ENCODE data around the gene NGEF.
"Not testable (repeated sequence)": the region's sequence is repeated elsewhere in the genome, so short reads cannot be mapped to it uniquely, and the experiment has no call there.

The NGEF gene

DNA sequence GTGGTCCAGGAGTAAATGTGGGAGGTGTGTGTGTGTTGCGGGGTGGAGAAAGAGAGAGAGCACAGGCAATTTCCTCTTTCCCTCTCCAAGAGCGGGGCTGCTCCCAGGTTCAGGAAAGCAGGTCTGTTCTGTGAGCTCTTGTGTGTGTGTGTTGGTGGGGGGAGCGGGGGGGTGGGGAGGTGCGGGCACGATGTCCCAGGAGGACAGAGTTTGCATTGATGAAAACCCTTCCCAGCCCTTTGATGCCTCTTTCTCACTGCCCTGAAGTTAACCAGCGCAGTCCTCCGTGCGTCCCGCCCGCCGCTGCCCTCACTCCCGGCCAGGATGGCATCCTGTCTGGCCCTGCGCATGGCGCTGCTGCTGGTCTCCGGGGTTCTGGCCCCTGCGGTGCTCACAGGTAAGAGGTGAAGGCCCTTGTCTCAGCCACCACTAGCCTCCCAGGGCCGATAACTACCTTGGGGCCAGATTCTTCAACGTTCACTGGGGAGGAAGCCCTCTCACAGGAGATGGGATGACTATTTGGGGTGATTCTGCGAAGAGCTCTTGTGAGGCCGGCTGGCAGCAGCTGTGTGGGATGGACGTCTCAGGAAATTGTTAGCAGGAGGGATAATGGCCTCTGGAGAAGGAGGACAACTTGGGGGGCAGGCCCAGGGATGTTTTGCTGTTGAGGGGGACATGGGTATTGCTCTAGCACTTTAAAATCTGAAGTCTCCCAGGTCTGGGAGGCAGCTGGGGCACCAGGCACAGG lies 142.9 kb downstream of the NGEF start, which contains the start of gene SNORC:
Gene SNORC, plus strand, starts transcription at position 247 of the 748 bp plus-strand sequence. Its CDS starts 78 bp downstream, at position 325.
- H3K36me3 ChIP-seq (ENCODE audit: insufficient read depth, low read length) = 0 out of 2 replicates have a peak, but pooled peaks cover 4% of the 10 kb centered on the region

DNA sequence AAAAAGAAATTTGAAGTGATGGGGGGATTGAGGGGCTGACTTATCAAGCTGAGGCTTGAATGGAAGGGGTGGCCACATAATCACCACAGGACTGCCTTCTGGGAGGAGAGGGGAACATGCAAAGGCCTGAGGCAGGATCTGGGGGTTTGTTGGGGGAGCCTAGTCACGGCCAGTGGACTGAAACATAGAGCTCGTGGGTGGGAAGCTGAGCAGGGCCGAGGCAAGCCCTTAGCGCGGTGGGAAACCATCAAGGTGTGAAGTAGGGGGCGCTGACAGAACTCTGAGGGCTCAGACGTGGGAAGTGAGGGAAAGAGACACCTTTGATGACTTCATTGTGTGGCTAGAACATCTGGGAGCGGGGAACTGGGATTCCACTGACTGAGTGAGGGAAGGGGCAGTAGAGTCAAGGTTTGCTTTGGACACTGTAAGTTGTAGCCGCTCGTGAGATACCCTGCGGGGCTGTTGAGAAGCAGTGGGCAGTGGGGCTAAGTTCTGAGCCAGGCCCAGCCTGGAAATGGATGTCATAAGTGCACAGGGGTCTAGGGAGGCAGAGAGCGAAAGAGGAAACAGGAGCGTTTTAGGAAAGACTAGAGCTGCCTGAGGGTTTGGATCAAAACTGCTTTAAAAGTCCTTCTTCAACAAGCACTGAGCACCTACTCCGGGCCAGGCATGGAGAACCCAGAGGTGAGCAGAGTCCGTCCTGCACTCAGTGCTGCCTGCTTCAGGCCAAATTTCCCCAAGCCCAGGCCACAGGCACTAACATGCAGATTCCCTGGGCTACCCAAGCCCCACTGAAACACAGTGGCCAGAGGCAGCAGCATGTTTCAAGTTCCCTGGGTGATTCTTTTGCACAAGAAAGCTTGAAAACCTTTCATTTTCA lies 143.7 kb downstream of the NGEF start:
- 0 out of 2 replicates have a peak, but pooled peaks cover 4% of the 10 kb centered on the region for H3K36me3 ChIP-seq (ENCODE audit: insufficient read depth, low read length)
- no peak overlapping the region for H3K9ac ChIP-seq (ENCODE audit: low read depth, low read length)
- no peaks in the 10 kb centered on the region for H3K4me1 ChIP-seq (ENCODE audit: insufficient read depth, low read length)
- H3K9me3 ChIP-seq (ENCODE audit: control insufficient read depth, insufficient read depth, low read length) = no peaks in the 10 kb centered on the region

More for the DNA sequence above, 142.9 kb downstream of the NGEF start, which contains the start of gene SNORC:
- Histone ChIP-seq H3K9ac (ENCODE audit: low read depth, low read length) (no peak within 1 kb of the TSS), H3K9me3 (ENCODE audit: control insufficient read depth, insufficient read depth, low read length) (no peaks in the 10 kb centered on the region), H3K4me1 (ENCODE audit: insufficient read depth, low read length) (no peaks in the 10 kb centered on the region)

DNA sequence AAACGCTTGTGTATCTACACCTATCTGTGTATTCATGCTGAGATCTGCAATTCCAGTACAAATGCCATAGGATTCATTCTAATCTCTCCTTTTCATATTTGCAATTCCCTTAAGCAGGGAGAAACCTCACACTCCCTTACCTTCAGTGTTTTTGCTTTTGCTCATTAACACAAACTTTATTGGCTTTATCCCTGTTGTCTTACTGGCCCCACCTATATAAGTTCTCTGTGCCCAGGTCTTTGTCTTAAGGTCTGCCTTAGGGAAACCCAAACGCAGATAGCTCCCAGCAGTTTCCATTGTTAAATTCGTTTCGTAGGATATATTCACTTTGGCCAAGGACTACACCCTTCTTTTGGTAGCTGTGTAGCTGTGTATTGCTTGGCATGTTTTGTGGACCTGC lies 147.0 kb downstream of the NGEF start:
- H3K9ac ChIP-seq (ENCODE audit: low read depth, low read length) = no peak overlapping the region
- no peaks in the 10 kb centered on the region for H3K9me3 ChIP-seq (ENCODE audit: control insufficient read depth, insufficient read depth, low read length)
- 0 out of 2 replicates have a peak, but pooled peaks cover 6% of the 10 kb centered on the region for H3K36me3 ChIP-seq (ENCODE audit: insufficient read depth, low read length)
- no peaks in the 10 kb centered on the region for H3K4me1 ChIP-seq (ENCODE audit: insufficient read depth, low read length)

DNA sequence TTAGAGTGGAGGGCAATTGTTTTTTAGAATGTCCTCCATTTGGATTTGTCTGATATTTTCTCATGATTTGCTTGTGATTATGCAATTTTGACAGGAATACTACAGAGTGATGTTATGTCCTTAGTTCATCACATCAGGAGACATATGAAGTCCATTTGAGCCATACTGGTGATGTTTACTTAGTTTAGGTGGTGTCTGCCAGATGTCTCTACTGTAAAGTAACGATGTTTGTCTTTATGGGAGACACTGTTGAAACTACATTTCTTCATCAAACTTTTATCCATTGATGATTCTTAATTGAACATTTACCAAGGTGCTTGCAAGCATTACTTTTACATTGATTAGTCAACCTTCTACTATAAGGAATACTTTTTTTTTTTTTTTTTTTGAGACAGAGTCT lies 147.9 kb downstream of the NGEF start:
- no peaks in the 10 kb centered on the region for H3K4me1 ChIP-seq (ENCODE audit: insufficient read depth, low read length)
- no peaks in the 10 kb centered on the region for H3K9me3 ChIP-seq (ENCODE audit: control insufficient read depth, insufficient read depth, low read length)
- H3K9ac ChIP-seq (ENCODE audit: low read depth, low read length) = no peak overlapping the region
- 0 out of 2 replicates have a peak, but pooled peaks cover 9% of the 10 kb centered on the region for H3K36me3 ChIP-seq (ENCODE audit: insufficient read depth, low read length)

DNA sequence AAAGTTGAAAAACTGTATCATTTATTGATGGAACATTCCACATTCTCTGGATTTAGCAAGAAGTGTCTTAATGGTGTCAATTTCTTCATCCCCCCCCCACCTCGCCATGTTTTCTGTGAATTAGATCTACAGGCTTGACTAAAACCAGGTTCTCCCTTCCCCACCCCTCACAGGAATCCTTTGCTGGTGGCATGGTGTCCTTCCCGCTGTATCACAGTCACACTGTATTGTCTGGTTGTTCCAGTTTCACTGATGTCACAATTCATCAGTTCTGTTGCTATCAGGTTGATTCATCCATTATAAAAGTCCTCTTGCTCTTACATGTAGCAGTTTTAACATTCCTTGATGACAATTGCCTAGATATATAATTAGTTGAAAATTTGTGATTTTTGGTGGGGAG lies 149.1 kb downstream of the NGEF start:
- H3K9ac ChIP-seq (ENCODE audit: low read depth, low read length) = no peak overlapping the region
- no peaks in the 10 kb centered on the region for H3K4me1 ChIP-seq (ENCODE audit: insufficient read depth, low read length)
- H3K9me3 ChIP-seq (ENCODE audit: control insufficient read depth, insufficient read depth, low read length) = no peaks in the 10 kb centered on the region
- H3K36me3 ChIP-seq (ENCODE audit: insufficient read depth, low read length) = 0 out of 2 replicates have a peak, but pooled peaks cover 9% of the 10 kb centered on the region

DNA sequence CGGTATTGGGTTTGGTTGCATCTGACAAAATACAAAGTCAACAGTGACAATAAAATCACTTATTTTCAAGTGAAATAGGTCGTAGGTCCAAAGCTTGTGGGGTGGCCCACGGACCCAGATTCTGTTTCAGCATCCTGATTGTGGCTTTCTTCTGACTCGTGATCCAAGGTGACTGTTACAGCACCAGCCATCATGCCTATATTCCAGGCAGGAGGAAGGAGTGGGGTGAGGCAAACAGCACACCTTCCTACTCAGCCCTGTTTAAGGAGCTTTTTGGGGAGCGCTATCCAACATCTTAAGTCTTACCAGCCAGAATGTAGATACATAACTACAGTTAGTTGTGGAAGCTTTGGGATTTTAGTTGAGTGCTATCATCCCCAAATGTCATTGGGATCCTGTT lies 151.7 kb downstream of the NGEF start:
- H3K9me3 ChIP-seq (ENCODE audit: control insufficient read depth, insufficient read depth, low read length) = no peaks in the 10 kb centered on the region
- H3K36me3 ChIP-seq (ENCODE audit: insufficient read depth, low read length) = peaks cover 15% of the 10 kb centered on the region
- H3K4me1 ChIP-seq (ENCODE audit: insufficient read depth, low read length) = no peaks in the 10 kb centered on the region
- no peak overlapping the region for H3K9ac ChIP-seq (ENCODE audit: low read depth, low read length)

DNA sequence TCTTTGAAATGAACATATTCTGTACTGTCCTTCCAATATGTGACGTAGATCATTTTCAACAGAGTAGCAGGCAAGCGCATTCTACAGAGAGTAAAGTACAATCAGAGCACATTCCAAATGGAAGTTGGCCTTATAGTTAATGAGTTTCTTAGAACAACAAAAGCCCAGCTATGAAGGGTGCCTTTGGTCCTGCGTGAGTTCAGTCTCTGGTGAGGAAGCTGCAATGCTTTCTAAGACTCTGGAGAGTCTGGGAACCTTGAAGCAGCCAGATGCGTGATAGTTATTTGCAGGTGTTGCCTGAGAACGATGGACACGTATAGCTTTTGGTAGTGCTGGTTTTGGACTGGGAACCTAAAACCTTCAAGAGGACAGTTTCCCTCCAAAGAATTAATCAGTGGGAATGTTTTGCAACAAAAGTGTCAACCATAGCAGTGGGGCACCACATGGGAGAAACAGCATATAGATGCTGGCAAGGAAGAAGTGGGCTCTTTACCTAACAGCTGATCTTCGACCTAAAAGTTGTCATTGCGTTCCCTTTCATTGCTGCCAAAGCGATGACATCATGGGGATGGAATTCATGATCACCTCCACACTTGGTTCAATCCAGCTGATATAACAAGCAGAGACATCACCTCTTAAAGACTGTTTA lies 152.3 kb downstream of the NGEF start:
- no peaks in the 10 kb centered on the region for H3K9me3 ChIP-seq (ENCODE audit: control insufficient read depth, insufficient read depth, low read length)
- no peaks in the 10 kb centered on the region for H3K4me1 ChIP-seq (ENCODE audit: insufficient read depth, low read length)
- H3K36me3 ChIP-seq (ENCODE audit: insufficient read depth, low read length) = peaks cover 13% of the 10 kb centered on the region
- H3K9ac ChIP-seq (ENCODE audit: low read depth, low read length) = no peak overlapping the region

DNA sequence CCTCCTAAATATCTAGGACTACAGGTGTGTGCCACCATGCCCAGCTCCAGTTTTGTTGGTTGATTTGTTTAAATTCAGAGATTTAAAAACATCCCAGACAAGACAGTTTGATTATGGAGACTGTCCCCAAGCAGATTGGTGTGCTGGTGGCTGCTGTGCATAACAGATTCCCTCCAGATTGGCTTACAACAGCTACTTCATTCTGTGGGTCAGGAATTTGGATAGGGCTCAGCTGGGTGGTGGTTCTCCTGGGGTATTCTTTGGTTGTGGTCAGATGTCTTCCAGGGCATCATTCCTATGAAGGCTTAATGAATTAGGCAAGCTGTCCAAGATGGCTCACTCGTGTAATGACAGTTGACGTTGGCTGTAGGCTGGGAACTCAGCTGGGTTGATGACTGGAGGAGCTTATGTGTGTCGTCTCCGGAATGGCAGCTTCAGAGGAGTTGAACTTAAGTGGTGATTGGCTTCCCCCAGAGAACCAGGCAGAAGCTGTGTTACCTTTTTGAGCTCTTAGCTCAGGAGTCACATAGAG lies 153.6 kb downstream of the NGEF start:
- Histone ChIP-seq H3K4me1 (ENCODE audit: insufficient read depth, low read length) (no peaks in the 10 kb centered on the region), H3K36me3 (ENCODE audit: insufficient read depth, low read length) (peaks cover 17% of the 10 kb centered on the region), H3K9me3 (ENCODE audit: control insufficient read depth, insufficient read depth, low read length) (no peaks in the 10 kb centered on the region), H3K9ac (ENCODE audit: low read depth, low read length) (no peak overlapping the region)

DNA sequence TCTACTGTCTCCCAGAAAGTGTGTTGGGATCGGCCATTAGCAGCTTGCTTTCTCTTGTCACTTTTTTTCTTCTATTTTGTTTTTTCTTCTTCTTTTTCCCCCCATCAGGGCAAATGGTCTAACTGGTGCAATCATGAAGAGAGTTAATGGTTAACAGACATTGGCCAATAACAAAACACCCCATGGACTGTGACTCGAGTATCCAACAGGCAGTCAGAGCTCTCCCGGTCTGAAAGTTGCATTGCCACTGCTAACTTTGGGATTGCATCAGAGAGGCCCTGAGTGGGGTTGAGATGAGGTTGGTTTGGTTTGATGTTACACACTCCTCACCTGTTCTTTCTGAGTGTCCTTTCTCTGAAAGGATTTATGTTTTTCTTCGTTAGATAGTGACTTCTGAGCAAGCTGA lies 155.9 kb downstream of the NGEF start:
- Histone ChIP-seq H3K36me3 (ENCODE audit: insufficient read depth, low read length) (peaks cover 22% of the 10 kb centered on the region), H3K9me3 (ENCODE audit: control insufficient read depth, insufficient read depth, low read length) (no peaks in the 10 kb centered on the region), H3K9ac (ENCODE audit: low read depth, low read length) (no peak overlapping the region), H3K4me1 (ENCODE audit: insufficient read depth, low read length) (no peaks in the 10 kb centered on the region)

DNA sequence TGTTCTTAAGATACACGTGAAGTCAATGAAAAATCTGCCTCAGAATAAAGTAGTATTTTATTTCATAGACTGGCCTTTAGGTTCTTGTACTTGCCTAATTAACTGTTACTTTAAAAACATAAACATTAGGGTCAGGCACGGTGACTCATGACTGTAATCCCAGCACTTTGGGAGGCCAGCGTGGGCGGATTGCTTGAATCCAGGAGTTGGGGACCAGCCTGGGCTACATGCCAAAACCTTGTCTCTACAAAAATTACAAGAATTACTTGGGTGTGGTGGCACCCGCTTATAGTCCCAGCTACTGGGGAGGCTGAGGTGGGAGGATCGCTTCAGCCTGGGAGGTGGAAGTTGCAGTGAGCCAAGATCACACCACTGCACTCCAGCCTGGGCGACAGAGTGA lies 159.0 kb downstream of the NGEF start:
- H3K36me3 ChIP-seq (ENCODE audit: insufficient read depth, low read length) = peaks cover 27% of the 10 kb centered on the region
- H3K9me3 ChIP-seq (ENCODE audit: control insufficient read depth, insufficient read depth, low read length) = no peaks in the 10 kb centered on the region
- no peaks in the 10 kb centered on the region for H3K4me1 ChIP-seq (ENCODE audit: insufficient read depth, low read length)
- H3K9ac ChIP-seq (ENCODE audit: low read depth, low read length) = no peak overlapping the region

DNA sequence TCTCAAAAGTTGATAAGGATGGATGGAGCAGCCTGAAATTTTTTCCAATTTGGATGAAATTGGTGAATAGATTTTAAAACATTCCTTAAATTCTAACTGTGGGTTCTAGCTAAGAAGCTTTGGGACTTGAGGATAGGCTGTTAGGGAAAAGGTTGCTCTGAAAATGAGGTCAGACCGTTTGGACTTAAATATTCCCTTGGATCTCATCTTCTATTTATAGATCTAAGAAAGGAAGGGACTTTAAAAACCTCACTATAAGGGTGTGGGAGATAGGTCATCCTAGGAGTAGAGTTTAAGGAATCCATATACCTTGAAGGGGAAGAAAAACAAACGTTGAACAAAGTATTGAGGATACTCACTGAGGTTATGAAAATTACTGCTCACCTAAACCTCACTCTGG lies 160.4 kb downstream of the NGEF start:
- H3K9ac ChIP-seq (ENCODE audit: low read depth, low read length) = no peak overlapping the region
- H3K4me1 ChIP-seq (ENCODE audit: insufficient read depth, low read length) = no peaks in the 10 kb centered on the region
- H3K36me3 ChIP-seq (ENCODE audit: insufficient read depth, low read length) = peaks cover 32% of the 10 kb centered on the region
- no peaks in the 10 kb centered on the region for H3K9me3 ChIP-seq (ENCODE audit: control insufficient read depth, insufficient read depth, low read length)

DNA sequence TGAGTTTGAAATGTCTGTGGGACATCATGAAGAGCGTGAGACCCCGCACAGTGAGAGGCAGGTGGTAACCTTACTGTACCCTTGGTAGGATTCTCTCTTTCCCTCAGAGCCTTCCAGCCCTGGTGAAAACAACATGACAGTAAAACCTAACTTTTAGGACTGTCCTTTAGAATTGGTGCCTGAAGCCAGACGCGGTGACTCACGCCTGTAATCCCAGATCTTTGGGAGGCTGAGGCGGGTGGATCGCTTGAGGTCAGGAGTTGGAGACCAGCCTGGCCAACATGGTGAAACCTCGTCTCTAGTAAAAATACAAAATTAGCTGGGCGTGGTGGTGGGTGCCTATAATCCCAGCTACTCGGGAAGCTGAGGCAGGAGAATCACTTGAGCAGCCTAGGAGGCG lies 161.0 kb downstream of the NGEF start:
- not testable (repeated sequence) for H3K4me1 ChIP-seq (ENCODE audit: insufficient read depth, low read length); H3K9ac ChIP-seq (ENCODE audit: low read depth, low read length); H3K9me3 ChIP-seq (ENCODE audit: control insufficient read depth, insufficient read depth, low read length)
- peaks cover 27% of the 10 kb centered on the region for H3K36me3 ChIP-seq (ENCODE audit: insufficient read depth, low read length)

DNA sequence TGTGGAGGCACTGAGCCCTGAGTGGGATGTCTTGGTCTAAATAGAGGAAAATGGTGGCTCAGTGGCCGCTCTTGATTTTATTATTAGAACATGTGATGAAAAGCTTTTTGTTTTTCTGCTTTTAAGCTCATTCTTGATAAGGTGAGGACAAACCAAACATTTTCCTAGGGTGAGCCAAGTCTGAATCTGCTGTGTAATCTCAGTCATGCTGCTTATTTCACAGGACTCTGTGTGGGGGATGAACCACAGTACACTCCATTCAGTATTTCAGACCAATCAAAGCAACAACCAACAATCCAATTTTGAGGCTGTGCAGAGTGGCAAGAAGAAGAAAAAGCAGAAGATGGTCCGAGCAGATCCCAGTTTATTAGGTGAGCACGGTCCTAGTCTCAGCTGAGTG lies 163.0 kb downstream of the NGEF start:
- H3K9ac ChIP-seq (ENCODE audit: low read depth, low read length) = no peak overlapping the region
- peaks cover 31% of the 10 kb centered on the region for H3K36me3 ChIP-seq (ENCODE audit: insufficient read depth, low read length)
- H3K9me3 ChIP-seq (ENCODE audit: control insufficient read depth, insufficient read depth, low read length) = no peaks in the 10 kb centered on the region
- no peaks in the 10 kb centered on the region for H3K4me1 ChIP-seq (ENCODE audit: insufficient read depth, low read length)

DNA sequence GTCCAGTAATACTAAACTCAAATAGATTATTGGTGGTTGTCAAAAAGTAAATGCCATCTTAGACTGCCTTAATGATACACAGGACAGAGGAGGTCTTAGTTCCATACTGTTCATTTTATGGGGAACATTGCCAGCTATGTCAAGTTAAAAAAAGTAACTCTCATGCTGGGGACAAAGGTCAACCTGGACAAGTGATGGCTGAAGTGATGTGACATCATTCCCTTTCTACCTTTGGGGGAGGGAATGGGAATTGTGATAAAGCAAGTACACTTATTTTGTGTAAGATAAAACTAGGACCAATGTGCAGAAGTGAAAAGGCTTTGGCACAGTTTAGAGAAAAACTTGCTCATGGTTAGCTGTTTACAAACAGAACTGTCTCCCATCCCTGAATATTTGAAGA lies 167.0 kb downstream of the NGEF start:
- Histone ChIP-seq H3K9me3 (ENCODE audit: control insufficient read depth, insufficient read depth, low read length) (no peaks in the 10 kb centered on the region), H3K36me3 (ENCODE audit: insufficient read depth, low read length) (peaks cover 33% of the 10 kb centered on the region), H3K9ac (ENCODE audit: low read depth, low read length) (no peak overlapping the region), H3K4me1 (ENCODE audit: insufficient read depth, low read length) (no peaks in the 10 kb centered on the region)
